H1 (cell line): ENCODE results near the gene PREX1. TPM values are rescaled to one million over a fixed set of nuclear protein-coding genes. Genes with fewer than 3 reads are reported as not detected.

ENCODE experiments used
- CTCF ChIA-PET: fragments of 300-600 bp; sonication (Branson Sonifier 250); formaldehyde crosslinking; loops from one replicate; lab custom pipeline; 2021; ENCODE audit not compliant: partially characterized antibody; lab: Charles Lee
- POLR2A ChIA-PET: fragments of 300-600 bp; sonication (Branson Sonifier 250); formaldehyde crosslinking; loops from one replicate; lab custom pipeline; 2021; ENCODE audit warnings: inconsistent platforms; ENCODE audit not compliant: partially characterized antibody; lab: Charles Lee
- DNase-seq, 2 experiments: peaks; one replicate each; pipeline versions ENCODE4 v3.0.0 to v3.0.0-alpha.2; 2010 to 2022; ENCODE audit warnings: low spot score in 2 of 2, low read depth in 1 of 2, mixed read lengths in 1 of 2
- FAIRE-seq: peaks from 2 replicates; lab custom pipeline; 2011; peaks lifted over from hg19 to GRCh38; lab: Jason Lieb, UNC
- H2AFZ ChIP-seq: 2 replicates; pipeline ENCODE4 v1.8.1; 2012; ENCODE audit warnings: low read length, inconsistent platforms
- H2AK5ac ChIP-seq: 2 replicates; pipeline ENCODE4 v1.6.1; 2013; ENCODE audit warnings: low read depth, low read length
- H2BK120ac ChIP-seq: replicated peaks from 2 replicates; pipeline ENCODE3; 2013; ENCODE audit warnings: low read depth, low read length, inconsistent platforms
- H2BK12ac ChIP-seq: 2 replicates; pipeline ENCODE4 v1.6.1; 2013; ENCODE audit warnings: low read depth, low read length
- H2BK15ac ChIP-seq: 2 replicates; pipeline ENCODE4 v1.6.1; 2013; ENCODE audit warnings: low read length
- H2BK20ac ChIP-seq: 2 replicates; pipeline ENCODE4 v1.6.1; 2013; ENCODE audit warnings: low read length
- H2BK5ac ChIP-seq: 2 replicates; pipeline ENCODE4 v1.6.1; 2013; ENCODE audit warnings: low read depth, low read length
- H3K14ac ChIP-seq: 2 replicates; pipeline ENCODE4 v1.6.1; 2013; ENCODE audit warnings: inconsistent platforms; ENCODE audit not compliant: insufficient read length
- H3K18ac ChIP-seq: 2 replicates; pipeline ENCODE4 v1.6.1; 2013; ENCODE audit warnings: low read length; ENCODE audit errors: extremely low read depth
- H3K23ac ChIP-seq: 2 replicates; pipeline ENCODE4 v1.6.1; 2013; ENCODE audit warnings: inconsistent platforms; ENCODE audit not compliant: insufficient read length
- H3K23me2 ChIP-seq: 2 replicates; pipeline ENCODE4 v1.6.1; 2013; ENCODE audit warnings: low read depth, low read length
- H3K27ac ChIP-seq: 2 replicates; pipeline ENCODE4 v1.6.1; 2011; ENCODE audit warnings: low read depth, low read length, inconsistent platforms
- H3K27me3 ChIP-seq, 4 experiments: replicated peaks in 1 of 4; 1 replicate in 1 of 4; 2 replicates in 3 of 4; pipeline versions ENCODE4 v1.6.1 to v1.8.1; 2011 to 2013; ENCODE audit warnings: low read length in 3 of 4, mild to moderate bottlenecking in 3 of 4, inconsistent platforms in 2 of 4, mixed read lengths in 2 of 4, moderate library complexity in 1 of 4; ENCODE audit not compliant: control insufficient read depth in 3 of 4, insufficient read depth in 3 of 4; ENCODE audit errors: extremely low read depth in 1 of 4
- H3K36me3 ChIP-seq, 4 experiments: 2 replicates each; pipeline versions ENCODE4 v1.6.1 to v1.8.1; 2011 to 2013; ENCODE audit warnings: mild to moderate bottlenecking in 4 of 4, low read length in 3 of 4, moderate library complexity in 2 of 4, control low read depth in 1 of 4, inconsistent platforms in 1 of 4; ENCODE audit not compliant: insufficient read depth in 4 of 4, control insufficient read depth in 2 of 4
- H3K4ac ChIP-seq: replicated peaks from 2 replicates; pipeline ENCODE3; 2013; ENCODE audit warnings: low read length, low read depth, mixed read lengths, inconsistent platforms; ENCODE audit not compliant: insufficient read length
- H3K4me1 ChIP-seq, 4 experiments: replicated peaks in 1 of 4; 1 replicate in 1 of 4; 2 replicates in 3 of 4; pipeline versions ENCODE4 v1.6.1 to v1.8.1; 2011 to 2013; ENCODE audit warnings: low read length in 3 of 4, inconsistent platforms in 2 of 4, mixed read lengths in 1 of 4; ENCODE audit not compliant: insufficient read depth in 4 of 4, control insufficient read depth in 3 of 4
- H3K4me2 ChIP-seq, 2 experiments: 2 replicates each; pipeline versions ENCODE4 v1.6.1 to v1.8.1; 2011 to 2013; ENCODE audit warnings: low read depth in 2 of 2, low read length in 2 of 2, control low read depth in 1 of 2, inconsistent platforms in 1 of 2, mild to moderate bottlenecking in 1 of 2; ENCODE audit not compliant: insufficient read depth in 1 of 2
- H3K4me3 ChIP-seq, 4 experiments: fragments of 200-600, 300-600 bp in 1 of 4; sonication (generic), shearing (Covaris generic), sonication (Bioruptor Twin) in 1 of 4; 2 replicates each; pipeline versions ENCODE4 v1.5.1 to v1.8.1; 2011 to 2016; ENCODE audit warnings: low read length in 4 of 4, low read depth in 3 of 4, control low read depth in 2 of 4, inconsistent platforms in 2 of 4, mild to moderate bottlenecking in 2 of 4, mixed read lengths in 1 of 4, moderate library complexity in 1 of 4; ENCODE audit not compliant: insufficient read depth in 2 of 4; ENCODE audit errors: extremely low read depth in 1 of 4
- H3K56ac ChIP-seq: replicated peaks from 2 replicates; pipeline ENCODE3; 2013; ENCODE audit warnings: low read depth, mild to moderate bottlenecking, mixed read lengths, low read length, inconsistent platforms; ENCODE audit not compliant: insufficient read length
- H3K79me1 ChIP-seq: 2 replicates; pipeline ENCODE4 v1.6.1; 2013; ENCODE audit warnings: low read depth, low read length, control low read depth
- H3K79me2 ChIP-seq, 2 experiments: 2 replicates each; pipeline versions ENCODE4 v1.6.1 to v1.8.1; 2012 to 2013; ENCODE audit warnings: low read length in 2 of 2, mild to moderate bottlenecking in 2 of 2, inconsistent platforms in 1 of 2; ENCODE audit not compliant: insufficient read depth in 2 of 2, control insufficient read depth in 1 of 2
- H3K9ac ChIP-seq, 4 experiments: replicated peaks in 1 of 4; 1 replicate in 1 of 4; 2 replicates in 3 of 4; pipeline versions ENCODE4 v1.6.1 to v1.8.1; 2011 to 2013; ENCODE audit warnings: low read depth in 3 of 4, low read length in 3 of 4, control low read depth in 2 of 4, mild to moderate bottlenecking in 2 of 4, moderate library complexity in 2 of 4, inconsistent platforms in 1 of 4; ENCODE audit errors: extremely low read depth in 1 of 4
- H3K9me3 ChIP-seq, 2 experiments: 2 replicates each; pipeline versions ENCODE4 v1.6.1 to v1.8.1; 2012 to 2013; ENCODE audit warnings: mild to moderate bottlenecking in 2 of 2, moderate library complexity in 2 of 2, control low read depth in 1 of 2, inconsistent platforms in 1 of 2, low read depth in 1 of 2, low read length in 1 of 2, mixed read lengths in 1 of 2; ENCODE audit not compliant: insufficient read depth in 2 of 2
- H4K20me1 ChIP-seq, 2 experiments: replicated peaks in 1 of 2; 2 replicates each; pipeline versions ENCODE3 to v1.8.1; 2011 to 2013; ENCODE audit warnings: inconsistent platforms in 2 of 2, low read length in 2 of 2, mild to moderate bottlenecking in 1 of 2; ENCODE audit not compliant: insufficient read depth in 2 of 2, control insufficient read depth in 1 of 2
- H4K5ac ChIP-seq: 2 replicates; pipeline ENCODE4 v1.6.1; 2013; ENCODE audit warnings: low read length, low read depth, mixed read lengths, inconsistent platforms; ENCODE audit not compliant: insufficient read length
- H4K8ac ChIP-seq: 2 replicates; pipeline ENCODE4 v1.8.0; 2013; ENCODE audit warnings: mild to moderate bottlenecking, moderate library complexity, low read length, inconsistent platforms; ENCODE audit not compliant: insufficient read depth; ENCODE audit errors: extremely low read depth
- H4K91ac ChIP-seq: replicated peaks from 2 replicates; pipeline ENCODE3; 2013; ENCODE audit warnings: low read length, mixed read lengths, inconsistent platforms; ENCODE audit not compliant: insufficient read length
- CTCF ChIP-seq, 3 experiments: IDR thresholded peaks; 1 replicate in 2 of 3; 2 replicates in 1 of 3; pipeline versions ENCODE4 v1.5.1 to v1.6.1; 2011; ENCODE audit warnings: low read length in 3 of 3, mild to moderate bottlenecking in 3 of 3, inconsistent platforms in 2 of 3, low read depth in 1 of 3, moderate library complexity in 1 of 3; ENCODE audit not compliant: insufficient read depth in 1 of 3; ENCODE audit errors: control extremely low read depth in 1 of 3
- WGBS, 2 experiments: shearing (Covaris generic) in 1 of 2; methylation state at CpG; one replicate each; pipeline versions ENCODE4 v1.1.6 to v1.1.7; 2013 to 2015; ENCODE audit warnings: low lambda C conversion rate in 2 of 2, mixed read lengths in 2 of 2, inconsistent platforms in 1 of 2, low coverage in 1 of 2, missing lambda C conversion rate in 1 of 2; ENCODE audit not compliant: insufficient replicate concordance in 2 of 2, insufficient coverage in 1 of 2, insufficient read length in 1 of 2; ENCODE audit errors: extremely low coverage in 1 of 2, missing lambda C conversion rate in 1 of 2; 5-methylcytosine and 5-hydroxymethylcytosine counted together
- polyA plus RNA-seq, 7 experiments: library from polyadenylated mRNA; depleted of rRNA in 3 of 7; stranded (reverse) in 5 of 7; unstranded in 2 of 7; fragments of >200 nt in 5 of 7; fragments of 200-250 nt in 2 of 7; gene quantifications; 1 replicate in 5 of 7; 2 replicates in 1 of 7; 4 replicates in 1 of 7; pipeline versions ENCODE4 v1.2.1 to v1.2.3, GENCODE V29; 2011 to 2013; ENCODE audit warnings: missing spikeins in 2 of 7, mixed read lengths in 2 of 7
- total RNA-seq: library from RNA; stranded (reverse); fragmentation: NEBNext Ultra II Directional; extraction: Animal tissue kit (Norgen Biotek cat#: 25700); gene quantifications from 2 replicates; pipeline ENCODE4 v1.2.1, GENCODE V29; 2021

Gene PREX1
- total and polyA plus RNA-seq, 2 of the 8 experiments (the other 6 are each of a cell fraction or from before 2014, with no cell fraction given) = 10.7 to 12.8 TPM

DNA sequence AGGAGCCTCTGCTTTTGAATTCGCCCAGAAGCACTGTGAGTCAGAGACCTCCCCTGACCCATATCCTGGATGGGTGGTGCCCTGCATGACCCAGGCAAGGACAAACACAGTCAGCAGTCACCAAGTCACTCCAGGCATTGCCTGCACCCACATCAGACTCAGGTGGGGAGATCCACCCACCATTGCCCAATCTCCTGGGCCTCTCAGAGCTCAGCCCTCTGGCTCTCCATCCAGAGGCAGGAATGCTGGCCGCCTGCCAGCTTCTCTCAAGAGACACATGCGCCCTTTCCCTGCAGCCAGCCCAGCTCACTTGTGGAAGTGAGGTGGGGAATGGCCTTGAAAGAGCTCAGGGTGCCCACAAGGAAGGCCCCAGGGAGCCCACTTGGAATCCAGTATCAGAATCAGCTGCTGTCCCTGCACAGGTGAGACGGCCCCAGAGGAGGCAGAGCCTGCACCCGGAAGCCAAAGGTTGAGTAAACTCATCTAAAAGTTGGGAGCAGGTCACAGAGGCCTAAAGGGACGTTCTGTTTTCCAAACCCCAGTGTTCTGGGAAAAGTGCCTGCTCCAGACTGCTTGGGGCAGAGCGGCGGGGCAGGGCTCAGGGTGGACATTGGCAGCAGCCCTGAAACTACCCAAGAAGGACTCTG, 129.8 kb downstream of the PREX1 start:
- Histone ChIP-seq H3K14ac (no peak overlapping the region), H3K4ac (no peak overlapping the region), H2BK20ac (no peak overlapping the region), H2BK15ac (no peak overlapping the region), H3K36me3 (no peaks in the 10 kb centered on the region; a peak in 1 of 8 replicates), H3K27me3 (no peaks in the 10 kb centered on the region), H3K79me1 (no peaks in the 10 kb centered on the region), H3K9me3 (no peaks in the 10 kb centered on the region), H3K23ac (no peak overlapping the region), H4K20me1 (no peaks in the 10 kb centered on the region), H3K4me3 (no peak overlapping the region), H4K8ac (peak overlapping the region; percentile 15; the same call in 1 of the 2 replicates), H3K56ac (no peak overlapping the region), H3K79me2 (no peaks in the 10 kb centered on the region), H3K18ac (no peak overlapping the region), H3K27ac (no peak overlapping the region), H3K9ac (no peak overlapping the region), H2AK5ac (no peak overlapping the region), H4K91ac (no peak overlapping the region), H2BK120ac (no peak overlapping the region), H3K4me1 (no peaks in the 10 kb centered on the region), H3K23me2 (peaks cover 3% of the 10 kb centered on the region; the same call in 1 of the 2 replicates), H2AFZ (no peak overlapping the region), H3K4me2 (no peak overlapping the region), H4K5ac (no peak overlapping the region), H2BK5ac (peak overlapping the region; percentile 21; the same call in 1 of the 2 replicates), H2BK12ac (no peak overlapping the region)
- CTCF ChIA-PET = interaction anchor here (0.6 to 16.7 kb wide), 22 partner anchors 8 to 1008 kb away, joined by 3 to 186 read pairs (median 4); no protein-coding TSS in a partner anchor
- TF ChIP-seq CTCF (IDR thresholded peaks at IDR 0.05; ENCODE audit: control extremely low read depth in 1 of 3, insufficient read depth in 1 of 3, low read depth in 1 of 3, low read length in 3 of 3) = no peak
- FAIRE-seq (no peak), DNase-seq (no peak)
- WGBS, 2 experiments = 78% methylated on average over 8 of the region's 8 CpGs; no CpG with 5 or more reads in 1 of the 2 experiments
- POLR2A ChIA-PET = no interaction called here
